GM12878 (cell line): Measurements from ENCODE around the gene PCK2. TPM values are rescaled to one million over a fixed set of nuclear protein-coding genes. Genes with fewer than 3 reads are reported as not detected.

ENCODE experiments used
- ATAC-seq: fragments of 200-7000 bp; cut with Tn5 transposase; 3 replicates; pipeline ENCODE4 v1.9.1; 2020; ENCODE audit warnings: mild to moderate bottlenecking, moderate library complexity
- BruUV-seq: library from RNA; stranded (reverse); fragments of 400-500 nt; replicated peaks from 2 replicates; lab custom pipeline; 2021; lab: Mats Ljungman, UMichigan
- CTCF ChIA-PET: fragments of 300-600 bp; sonication (Branson Sonifier 250); formaldehyde crosslinking; extraction: SDS; loops from one replicate; lab custom pipeline; 2021; ENCODE audit warnings: inconsistent platforms; lab: Yijun Ruan, JAX
- POLR2A ChIA-PET: fragments of 350-600 bp; formaldehyde crosslinking; extraction: SDS; loops from one replicate; lab custom pipeline; 2021; ENCODE audit warnings: inconsistent platforms; lab: Charles Lee
- RAD21 ChIA-PET: fragments of 300-600 bp; sonication (Branson Sonifier 250); formaldehyde crosslinking; loops from one replicate; lab custom pipeline; 2023; ENCODE audit warnings: antibody characterized with exemption; ENCODE audit not compliant: unreplicated experiment; lab: Charles Lee
- SMC1A ChIA-PET: fragments of 300-600 bp; sonication (Branson Sonifier 250); formaldehyde crosslinking; loops from one replicate; lab custom pipeline; 2023; ENCODE audit not compliant: unreplicated experiment, uncharacterized antibody; lab: Charles Lee
- DNase-seq: peaks from one replicate; pipeline ENCODE4 v3.0.0-alpha.2; 2011; ENCODE audit warnings: low read depth, low spot score
- FAIRE-seq: peaks from 3 replicates; lab custom pipeline; 2011; peaks lifted over from hg19 to GRCh38; lab: Jason Lieb, UNC
- H2AFZ ChIP-seq: 2 replicates; pipeline ENCODE4 v1.6.0; 2011; ENCODE audit warnings: low read depth, low read length, control low read depth; ENCODE audit not compliant: control insufficient read depth
- H3K27ac ChIP-seq: 2 replicates; pipeline ENCODE4 v1.5.1; 2011; ENCODE audit warnings: control low read depth; ENCODE audit not compliant: control insufficient read depth, insufficient read depth
- H3K27me3 ChIP-seq, 2 experiments: replicated peaks in 1 of 2; 2 replicates each; pipeline versions ENCODE4 v1.6.0 to v1.6.1; 2011; ENCODE audit warnings: low read length in 1 of 2; ENCODE audit not compliant: control insufficient read depth in 2 of 2, insufficient read depth in 2 of 2
- H3K36me3 ChIP-seq, 2 experiments: 2 replicates each; pipeline ENCODE4 v1.5.1; 2011; ENCODE audit warnings: low read length in 1 of 2; ENCODE audit not compliant: control insufficient read depth in 2 of 2, insufficient read depth in 2 of 2
- H3K4me1 ChIP-seq: 2 replicates; pipeline ENCODE4 v1.6.1; 2011; ENCODE audit warnings: mild to moderate bottlenecking, low read length, moderate library complexity, mixed read lengths; ENCODE audit not compliant: control insufficient read depth, insufficient read depth
- H3K4me2 ChIP-seq: 2 replicates; pipeline ENCODE4 v1.6.0; 2011; ENCODE audit warnings: control low read depth; ENCODE audit not compliant: control insufficient read depth, insufficient read depth
- H3K4me3 ChIP-seq: fragments of 200-600 bp; sonication (generic); 2 replicates; pipeline ENCODE4 v1.5.1; 2016
- H3K79me2 ChIP-seq: 2 replicates; pipeline ENCODE4 v1.6.0; 2011; ENCODE audit warnings: low read length; ENCODE audit not compliant: control insufficient read depth, insufficient read depth
- H3K9ac ChIP-seq: 2 replicates; pipeline ENCODE4 v1.8.0; 2011; ENCODE audit warnings: low read length, control low read depth, mixed read lengths; ENCODE audit not compliant: control insufficient read depth, insufficient read depth
- H3K9me3 ChIP-seq: replicated peaks from 3 replicates; pipeline ENCODE4 v1.5.1; 2011; ENCODE audit warnings: mild to moderate bottlenecking, low read length; ENCODE audit not compliant: control insufficient read depth, insufficient read depth
- H4K20me1 ChIP-seq: 2 replicates; pipeline ENCODE4 v1.6.0; 2011; ENCODE audit not compliant: control insufficient read depth, insufficient read depth
- KLF5 ChIP-seq: fragments of 450-650 bp; IDR thresholded peaks from 2 replicates; pipeline ENCODE4 v1.6.1; 2014; ENCODE audit warnings: mild to moderate bottlenecking; ENCODE audit not compliant: partially characterized antibody
- MYB ChIP-seq: fragments of 150-350 bp; IDR thresholded peaks from 2 replicates; pipeline ENCODE4 v1.6.1; 2014; ENCODE audit warnings: mild to moderate bottlenecking, low read depth, low read length, borderline replicate concordance
- NR2F1 ChIP-seq: fragments of 450-650 bp; conservative IDR thresholded peaks from 2 replicates; pipeline ENCODE4 v1.6.1; 2017; ENCODE audit warnings: mild to moderate bottlenecking
- PML ChIP-seq: IDR thresholded peaks from 2 replicates; pipeline ENCODE4 v1.6.1; 2012; ENCODE audit warnings: low read length, inconsistent platforms
- POLR2A ChIP-seq: IDR thresholded peaks from 2 replicates; pipeline ENCODE4 v1.6.1; 2011; ENCODE audit warnings: low read depth, mild to moderate bottlenecking, low read length
- SREBF1 ChIP-seq: IDR thresholded peaks from 2 replicates; pipeline ENCODE4 v1.6.1; 2012; ENCODE audit warnings: mild to moderate bottlenecking, low read length
- ZNF217 ChIP-seq: fragments of 450-650 bp; IDR thresholded peaks from 2 replicates; pipeline ENCODE4 v1.6.1; 2017; ENCODE audit warnings: antibody characterized with exemption, mild to moderate bottlenecking
- ZNF274 ChIP-seq: IDR thresholded peaks from one replicate; pipeline ENCODE4 v1.8.0; 2011; ENCODE audit not compliant: insufficient read length, insufficient read depth
- WGBS: methylation state at CpG from one replicate; pipeline ENCODE4 v1.1.6; 2016; ENCODE audit warnings: low lambda C conversion rate; ENCODE audit not compliant: insufficient replicate concordance, insufficient coverage; ENCODE audit errors: missing lambda C conversion rate; 5-methylcytosine and 5-hydroxymethylcytosine counted together
- in situ Hi-C: fragments of 300-500 bp; cut with MboI; formaldehyde crosslinking; loops from 9 replicates; pipeline ENCODE4 v1.14.3; 2018; ENCODE audit warnings: mixed read lengths
- intact Hi-C: fragments of 100-400 bp; cut with micrococcal nuclease; formaldehyde crosslinking; loops from one replicate; pipeline ENCODE4 v1.14.2; 2022; ENCODE audit not compliant: unreplicated experiment
- microRNA-seq: library from miRNA; unstranded; fragments of <30 nt; microRNA quantifications from one replicate; pipeline ENCODE4, GENCODE V29; 2018
- polyA plus RNA-seq, 11 experiments: library from polyadenylated mRNA; depleted of rRNA in 4 of 11; unstranded in 6 of 11; stranded (reverse) in 5 of 11; fragments of >200 nt; fragmentation: Nextera tagmentation in 4 of 11; fragmentation: Illumina TruSeq in 1 of 11; extraction: Ambion mirVana in 4 of 11; extraction: Trizol in 1 of 11; gene quantifications; 1 replicate in 1 of 11; 2 replicates in 10 of 11; pipeline versions ENCODE4 v1.2.1 to v1.2.3, GENCODE V29; 2011 to 2016; ENCODE audit warnings: inconsistent platforms in 2 of 11, missing spikeins in 2 of 11, low read depth in 1 of 11
- total RNA-seq, 4 experiments: library from RNA; depleted of rRNA in 3 of 4; stranded (reverse); fragments of >200 nt in 3 of 4; fragmentation: Illumina TruSeq in 1 of 4; extraction: Trizol in 1 of 4; gene quantifications; 2 replicates each; pipeline versions ENCODE4 v1.2.1 to v1.2.3, GENCODE V29; 2013 to 2021
- TF ChIP-seq, protein P1 (sequence below): fragments of 450-650 bp; IDR thresholded peaks from 2 replicates; pipeline ENCODE4 v1.6.1; 2017; ENCODE audit warnings: mild to moderate bottlenecking

PCK2 gene
- total and polyA plus RNA-seq, 10 of the 15 experiments (the other 5 are each of a cell fraction or from before 2014, with no cell fraction given), result 6.6 to 110 (median 44.6) TPM

DNA sequence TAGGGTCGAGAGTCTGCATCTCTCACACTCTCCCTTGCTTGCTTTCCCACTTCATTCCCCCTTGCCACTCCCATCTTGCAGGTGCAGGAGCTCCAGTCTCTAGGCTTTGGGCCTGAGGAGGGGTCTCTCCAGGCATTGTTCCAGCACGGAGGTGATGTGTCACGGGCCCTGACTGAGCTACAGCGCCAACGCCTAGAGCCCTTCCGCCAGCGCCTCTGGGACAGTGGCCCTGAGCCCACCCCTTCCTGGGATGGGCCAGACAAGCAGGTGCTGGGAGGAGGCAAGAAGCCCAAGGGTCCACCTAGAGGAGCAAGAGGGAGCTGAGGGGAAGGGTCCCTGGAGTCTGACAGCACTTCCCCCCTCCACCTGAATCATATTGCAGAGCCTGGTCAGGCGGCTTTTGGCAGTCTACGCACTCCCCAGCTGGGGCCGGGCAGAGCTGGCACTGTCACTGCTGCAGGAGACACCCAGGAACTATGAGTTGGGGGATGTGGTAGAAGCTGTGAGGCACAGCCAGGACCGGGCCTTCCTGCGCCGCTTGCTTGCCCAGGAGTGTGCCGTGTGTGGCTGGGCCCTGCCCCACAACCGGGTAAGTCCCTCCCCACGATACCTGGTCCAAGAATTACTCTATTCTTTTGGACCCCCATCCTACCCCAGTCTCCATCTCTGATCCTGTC, 57.4 kb downstream of the PCK2 start:
- Histone ChIP-seq H3K36me3 (peaks cover 27 to 31% of the 10 kb centered on the region in 2 experiments), H3K27ac (no peak overlapping the region), H4K20me1 (no peaks in the 10 kb centered on the region), H2AFZ (no peak overlapping the region), H3K4me1 (no peaks in the 10 kb centered on the region), H3K4me2 (no peak overlapping the region), H3K9me3 (no peaks in the 10 kb centered on the region; the same call in 2 of the 3 replicates), H3K79me2 (peaks cover 29% of the 10 kb centered on the region), H3K9ac (no peak overlapping the region), H3K27me3 (no peaks in the 10 kb centered on the region), H3K4me3 (no peak overlapping the region)
- FAIRE-seq, result no peak
- no peak for TF ChIP-seq POLR2A
- no peak for TF ChIP-seq SREBF1
- TF ChIP-seq PML, result no peak
- no peak for TF ChIP-seq ZNF274
- TF ChIP-seq, protein P1, sequence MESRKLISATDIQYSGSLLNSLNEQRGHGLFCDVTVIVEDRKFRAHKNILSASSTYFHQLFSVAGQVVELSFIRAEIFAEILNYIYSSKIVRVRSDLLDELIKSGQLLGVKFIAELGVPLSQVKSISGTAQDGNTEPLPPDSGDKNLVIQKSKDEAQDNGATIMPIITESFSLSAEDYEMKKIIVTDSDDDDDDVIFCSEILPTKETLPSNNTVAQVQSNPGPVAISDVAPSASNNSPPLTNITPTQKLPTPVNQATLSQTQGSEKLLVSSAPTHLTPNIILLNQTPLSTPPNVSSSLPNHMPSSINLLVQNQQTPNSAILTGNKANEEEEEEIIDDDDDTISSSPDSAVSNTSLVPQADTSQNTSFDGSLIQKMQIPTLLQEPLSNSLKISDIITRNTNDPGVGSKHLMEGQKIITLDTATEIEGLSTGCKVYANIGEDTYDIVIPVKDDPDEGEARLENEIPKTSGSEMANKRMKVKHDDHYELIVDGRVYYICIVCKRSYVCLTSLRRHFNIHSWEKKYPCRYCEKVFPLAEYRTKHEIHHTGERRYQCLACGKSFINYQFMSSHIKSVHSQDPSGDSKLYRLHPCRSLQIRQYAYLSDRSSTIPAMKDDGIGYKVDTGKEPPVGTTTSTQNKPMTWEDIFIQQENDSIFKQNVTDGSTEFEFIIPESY, result no peak
- no peak for TF ChIP-seq MYB
- no peak for TF ChIP-seq NR2F1
- TF ChIP-seq ZNF217, result no peak
- TF ChIP-seq KLF5, result no peak
- POLR2A ChIA-PET, result interaction anchor here (2.0 to 2.6 kb wide), 2 partner anchors 9 to 37 kb away, joined by 9 to 21 read pairs; partner anchors contain the start of genes DCAF11, IRF9 and NRL
- no peak for ATAC-seq
- SMC1A ChIA-PET, result interaction anchor here (3.6 kb wide), 1 partner anchor 10 kb away, joined by 22 read pairs; the partner anchor contains the start of gene IRF9
- BruUV-seq, result no TSS peak
- DNase-seq, result no peak
- CTCF ChIA-PET, result interaction anchor here (2.2 to 8.2 kb wide), 2 partner anchors 9 to 43 kb away, joined by 6 to 63 read pairs; partner anchors contain the start of gene IRF9
- intact Hi-C loops, result no loop called here
- WGBS, result 98% methylated on average over 16 of the region's 16 CpGs
- in situ Hi-C loops, result no loop called here
- RAD21 ChIA-PET, result no interaction called here

Small RNA genes within 50 kb of the gene (microRNA-seq; reads per million reads assigned to microRNA genes)
- not detected for gene MIR7703

Other genes with a start within 250 kb of the PCK2 start
Only the 7 nearest of the 30 such genes appear.
- 0.17 and 0.27 TPM in 2 replicates for gene CARMIL3, start 42.3 kb upstream of the PCK2 start, total RNA-seq (2014; rRNA removed)
- gene CARMIL3, start 42.3 kb upstream of the PCK2 start, total RNA-seq (2014; rRNA removed; fragmentation: Illumina TruSeq; extraction: Trizol), result 0.09 and 0.14 TPM in 2 replicates
- gene CARMIL3, start 42.3 kb upstream of the PCK2 start, total RNA-seq (2021), result 0.26 and 0.72 TPM in 2 replicates
- gene CARMIL3, start 42.3 kb upstream of the PCK2 start, polyA plus RNA-seq (2011; rRNA removed), result 0.22 and 0.26 TPM in 2 replicates
- 0.08 and 0.13 TPM in 2 replicates for gene CARMIL3, start 42.3 kb upstream of the PCK2 start, polyA plus RNA-seq (2014; fragmentation: Illumina TruSeq; extraction: Trizol)
- gene CARMIL3, start 42.3 kb upstream of the PCK2 start, polyA plus RNA-seq (2014; fragmentation: Nextera tagmentation; extraction: Ambion mirVana), result not detected
- gene CARMIL3, start 42.3 kb upstream of the PCK2 start, polyA plus RNA-seq (2014; rRNA removed), result 0.32 and 0.33 TPM in 2 replicates
- gene CARMIL3, start 42.3 kb upstream of the PCK2 start, polyA plus RNA-seq (2016; fragmentation: Nextera tagmentation; extraction: Ambion mirVana), result under 1 TPM in 1 of 2 experiments, not detected in 1; 0.25 TPM
- gene CPNE6, start 22.7 kb upstream of the PCK2 start, total RNA-seq (2014; rRNA removed), result not detected in 2 replicates
- not detected in 2 replicates for gene CPNE6, start 22.7 kb upstream of the PCK2 start, total RNA-seq (2014; rRNA removed; fragmentation: Illumina TruSeq; extraction: Trizol)
- gene CPNE6, start 22.7 kb upstream of the PCK2 start, total RNA-seq (2021), result 0.13 and 0.18 TPM in 2 replicates
- 0.07 TPM in 1 of 2 replicates, not detected in the other for gene CPNE6, start 22.7 kb upstream of the PCK2 start, polyA plus RNA-seq (2011; rRNA removed)
- 0.43 TPM in 1 of 2 replicates, not detected in the other for gene CPNE6, start 22.7 kb upstream of the PCK2 start, polyA plus RNA-seq (2014; fragmentation: Illumina TruSeq; extraction: Trizol)
- under 1 TPM in 1 of 2 experiments, not detected in 1; 0.06 TPM for gene CPNE6, start 22.7 kb upstream of the PCK2 start, polyA plus RNA-seq (2014; fragmentation: Nextera tagmentation; extraction: Ambion mirVana)
- gene CPNE6, start 22.7 kb upstream of the PCK2 start, polyA plus RNA-seq (2014; rRNA removed), result 0.15 and 0.25 TPM in 2 replicates
- gene CPNE6, start 22.7 kb upstream of the PCK2 start, polyA plus RNA-seq (2016; fragmentation: Nextera tagmentation; extraction: Ambion mirVana), result under 1 TPM; 0.32 to 0.42 TPM
- gene DCAF11, start 20.5 kb downstream of the PCK2 start, total RNA-seq (2014; rRNA removed), result 90.1 and 91.2 TPM in 2 replicates
- gene DCAF11, start 20.5 kb downstream of the PCK2 start, total RNA-seq (2014; rRNA removed; fragmentation: Illumina TruSeq; extraction: Trizol), result 57.5 and 59.0 TPM in 2 replicates
- 66.3 and 69.2 TPM in 2 replicates for gene DCAF11, start 20.5 kb downstream of the PCK2 start, total RNA-seq (2021)
- gene DCAF11, start 20.5 kb downstream of the PCK2 start, polyA plus RNA-seq (2011; rRNA removed), result 51.4 and 76.7 TPM in 2 replicates
- gene DCAF11, start 20.5 kb downstream of the PCK2 start, polyA plus RNA-seq (2014; fragmentation: Illumina TruSeq; extraction: Trizol), result 50.9 and 72.0 TPM in 2 replicates
- gene DCAF11, start 20.5 kb downstream of the PCK2 start, polyA plus RNA-seq (2014; fragmentation: Nextera tagmentation; extraction: Ambion mirVana), result 10 to 100 TPM; 13.4 to 16.4 TPM
- gene DCAF11, start 20.5 kb downstream of the PCK2 start, polyA plus RNA-seq (2014; rRNA removed), result 73.2 and 76.8 TPM in 2 replicates
- 10 to 100 TPM; 62.8 to 71.1 TPM for gene DCAF11, start 20.5 kb downstream of the PCK2 start, polyA plus RNA-seq (2016; fragmentation: Nextera tagmentation; extraction: Ambion mirVana)
- gene NRL, start 20.6 kb downstream of the PCK2 start, total RNA-seq (2014; rRNA removed), result 2.1 and 4.4 TPM in 2 replicates
- 1.0 and 1.3 TPM in 2 replicates for gene NRL, start 20.6 kb downstream of the PCK2 start, total RNA-seq (2014; rRNA removed; fragmentation: Illumina TruSeq; extraction: Trizol)
- gene NRL, start 20.6 kb downstream of the PCK2 start, total RNA-seq (2021), result 2.2 and 2.5 TPM in 2 replicates
- gene NRL, start 20.6 kb downstream of the PCK2 start, polyA plus RNA-seq (2011; rRNA removed), result 2.1 and 2.2 TPM in 2 replicates
- gene NRL, start 20.6 kb downstream of the PCK2 start, polyA plus RNA-seq (2014; fragmentation: Illumina TruSeq; extraction: Trizol), result 0.63 and 0.76 TPM in 2 replicates
- gene NRL, start 20.6 kb downstream of the PCK2 start, polyA plus RNA-seq (2014; fragmentation: Nextera tagmentation; extraction: Ambion mirVana), result under 1 TPM; 0.11 to 0.13 TPM
- gene NRL, start 20.6 kb downstream of the PCK2 start, polyA plus RNA-seq (2014; rRNA removed), result 2.5 and 2.9 TPM in 2 replicates
- 1 to 10 TPM; 2.2 to 2.7 TPM for gene NRL, start 20.6 kb downstream of the PCK2 start, polyA plus RNA-seq (2016; fragmentation: Nextera tagmentation; extraction: Ambion mirVana)
- gene FITM1, start 36.3 kb downstream of the PCK2 start, total RNA-seq (2014; rRNA removed), result 1.9 and 2.0 TPM in 2 replicates
- 0.18 and 0.27 TPM in 2 replicates for gene FITM1, start 36.3 kb downstream of the PCK2 start, total RNA-seq (2014; rRNA removed; fragmentation: Illumina TruSeq; extraction: Trizol)
- gene FITM1, start 36.3 kb downstream of the PCK2 start, total RNA-seq (2021), result 0.64 TPM in 2 replicates
- 0.09 and 0.49 TPM in 2 replicates for gene FITM1, start 36.3 kb downstream of the PCK2 start, polyA plus RNA-seq (2011; rRNA removed)
- gene FITM1, start 36.3 kb downstream of the PCK2 start, polyA plus RNA-seq (2014; fragmentation: Illumina TruSeq; extraction: Trizol), result 0.28 TPM in 1 of 2 replicates, not detected in the other
- gene FITM1, start 36.3 kb downstream of the PCK2 start, polyA plus RNA-seq (2014; fragmentation: Nextera tagmentation; extraction: Ambion mirVana), result under 1 TPM in 1 of 2 experiments, not detected in 1; 0.11 TPM
- gene FITM1, start 36.3 kb downstream of the PCK2 start, polyA plus RNA-seq (2014; rRNA removed), result 0.76 and 1.3 TPM in 2 replicates
- gene FITM1, start 36.3 kb downstream of the PCK2 start, polyA plus RNA-seq (2016; fragmentation: Nextera tagmentation; extraction: Ambion mirVana), result under 1 TPM in 1 of 2 experiments, not detected in 1; 0.42 TPM
- 324 and 373 TPM in 2 replicates for gene PSME1, start 41.9 kb downstream of the PCK2 start, total RNA-seq (2014; rRNA removed)
- gene PSME1, start 41.9 kb downstream of the PCK2 start, total RNA-seq (2014; rRNA removed; fragmentation: Illumina TruSeq; extraction: Trizol), result 367 and 377 TPM in 2 replicates
- 396 and 402 TPM in 2 replicates for gene PSME1, start 41.9 kb downstream of the PCK2 start, total RNA-seq (2021)
- 138 and 250 TPM in 2 replicates for gene PSME1, start 41.9 kb downstream of the PCK2 start, polyA plus RNA-seq (2011; rRNA removed)
- 354 and 428 TPM in 2 replicates for gene PSME1, start 41.9 kb downstream of the PCK2 start, polyA plus RNA-seq (2014; fragmentation: Illumina TruSeq; extraction: Trizol)
- gene PSME1, start 41.9 kb downstream of the PCK2 start, polyA plus RNA-seq (2014; fragmentation: Nextera tagmentation; extraction: Ambion mirVana), result 1,000 to 10,000 TPM; 1,299 to 1,378 TPM
- gene PSME1, start 41.9 kb downstream of the PCK2 start, polyA plus RNA-seq (2014; rRNA removed), result 248 and 257 TPM in 2 replicates
- gene PSME1, start 41.9 kb downstream of the PCK2 start, polyA plus RNA-seq (2016; fragmentation: Nextera tagmentation; extraction: Ambion mirVana), result 100 to 1,000 TPM; 769 to 810 TPM
- gene EMC9, start 47.3 kb downstream of the PCK2 start, total RNA-seq (2014; rRNA removed), result 39.5 and 42.6 TPM in 2 replicates
- gene EMC9, start 47.3 kb downstream of the PCK2 start, total RNA-seq (2014; rRNA removed; fragmentation: Illumina TruSeq; extraction: Trizol), result 15.8 and 20.2 TPM in 2 replicates
- 40.9 and 45.7 TPM in 2 replicates for gene EMC9, start 47.3 kb downstream of the PCK2 start, total RNA-seq (2021)
- gene EMC9, start 47.3 kb downstream of the PCK2 start, polyA plus RNA-seq (2011; rRNA removed), result 11.6 and 18.1 TPM in 2 replicates
- 10.6 and 15.3 TPM in 2 replicates for gene EMC9, start 47.3 kb downstream of the PCK2 start, polyA plus RNA-seq (2014; fragmentation: Illumina TruSeq; extraction: Trizol)
- gene EMC9, start 47.3 kb downstream of the PCK2 start, polyA plus RNA-seq (2014; fragmentation: Nextera tagmentation; extraction: Ambion mirVana), result 10 to 100 TPM; 15.5 to 17.8 TPM
- 44.7 and 46.2 TPM in 2 replicates for gene EMC9, start 47.3 kb downstream of the PCK2 start, polyA plus RNA-seq (2014; rRNA removed)
- gene EMC9, start 47.3 kb downstream of the PCK2 start, polyA plus RNA-seq (2016; fragmentation: Nextera tagmentation; extraction: Ambion mirVana), result 10 to 100 TPM; 51.0 to 60.5 TPM